ENCODE data around the gene EPHB4.

The EPHB4 gene

DNA sequence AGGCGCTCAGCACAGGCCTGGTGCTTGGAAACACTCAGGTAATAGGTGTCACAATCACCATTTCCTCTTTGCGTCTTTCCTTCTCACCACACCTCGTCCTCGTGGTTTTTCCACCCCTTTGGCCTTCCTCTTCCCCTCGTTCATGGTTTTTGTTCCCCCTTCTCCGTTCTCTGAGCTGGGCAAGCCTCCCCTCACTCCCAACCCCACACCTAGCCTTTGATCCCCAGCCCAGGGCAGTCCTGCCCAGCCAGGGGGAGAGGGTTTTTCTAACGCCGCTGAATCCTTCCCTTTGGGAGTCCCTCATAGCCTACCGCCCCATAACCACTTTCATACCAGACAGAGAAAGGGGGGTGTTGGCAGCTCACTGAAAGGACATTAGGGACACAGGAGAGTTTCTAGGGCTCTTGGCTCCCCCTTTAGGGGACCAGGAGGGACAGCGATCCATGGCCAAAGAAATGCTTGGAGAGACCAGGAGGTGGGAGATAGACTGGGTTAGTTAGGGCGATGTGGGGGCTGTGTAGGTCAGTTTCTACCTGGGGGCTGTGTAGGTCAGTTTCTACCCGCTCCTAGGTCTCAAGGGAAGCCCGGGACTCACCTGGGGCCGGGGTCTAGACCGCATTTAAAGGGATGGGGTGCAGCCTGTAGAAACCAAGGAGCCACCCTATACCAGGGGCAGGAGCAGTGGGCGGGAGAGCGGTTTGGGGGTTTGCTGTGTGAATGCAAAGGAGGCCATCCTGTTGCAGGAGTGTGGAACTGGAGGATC lies 1.4 kb downstream of the EPHB4 start:
- H3K9me3 ChIP-seq: no peaks in the 10 kb centered on the region
- peak overlapping the region; percentile 70 to 72 for H3K4me3 ChIP-seq (ENCODE audit: low read depth in 1 of 2, low read length in 1 of 2)
- H3K27ac ChIP-seq: peak overlapping the region; percentile 85
- H3K4me1 ChIP-seq (ENCODE audit: control insufficient read depth in 1 of 2, insufficient read depth in 1 of 2, low read depth in 1 of 2, low read length in 1 of 2): peaks cover 33 to 37% of the 10 kb centered on the region in 2 experiments
- peaks cover 26% of the 10 kb centered on the region for H3K36me3 ChIP-seq
- TF ChIP-seq CTCF (IDR thresholded peaks at IDR 0.05): no peak
- H3K27me3 ChIP-seq: peaks cover 46% of the 10 kb centered on the region

GRCh38 chr7:100825215-100825671 lies 2.1 kb downstream of the EPHB4 start:
- H3K27ac ChIP-seq: peak overlapping the region; percentile 85
- TF ChIP-seq CTCF (IDR thresholded peaks at IDR 0.05): no peak

GRCh38 chr7:100824499-100825214 lies 2.7 kb downstream of the EPHB4 start:
- H3K27me3 ChIP-seq: peaks cover 33% of the 10 kb centered on the region

More at GRCh38 chr7:100825215-100825671, 2.1 kb downstream of the EPHB4 start:
- Histone ChIP-seq H3K4me1 (ENCODE audit: control insufficient read depth in 1 of 2, insufficient read depth in 1 of 2, low read depth in 1 of 2, low read length in 1 of 2) (peaks cover 33 to 37% of the 10 kb centered on the region in 2 experiments), H3K4me3 (ENCODE audit: low read depth in 1 of 2, low read length in 1 of 2) (peak overlapping the region; percentile 70 to 72), H3K36me3 (peaks cover 26% of the 10 kb centered on the region), H3K9me3 (no peaks in the 10 kb centered on the region), H3K27me3 (peaks cover 39% of the 10 kb centered on the region)

DNA sequence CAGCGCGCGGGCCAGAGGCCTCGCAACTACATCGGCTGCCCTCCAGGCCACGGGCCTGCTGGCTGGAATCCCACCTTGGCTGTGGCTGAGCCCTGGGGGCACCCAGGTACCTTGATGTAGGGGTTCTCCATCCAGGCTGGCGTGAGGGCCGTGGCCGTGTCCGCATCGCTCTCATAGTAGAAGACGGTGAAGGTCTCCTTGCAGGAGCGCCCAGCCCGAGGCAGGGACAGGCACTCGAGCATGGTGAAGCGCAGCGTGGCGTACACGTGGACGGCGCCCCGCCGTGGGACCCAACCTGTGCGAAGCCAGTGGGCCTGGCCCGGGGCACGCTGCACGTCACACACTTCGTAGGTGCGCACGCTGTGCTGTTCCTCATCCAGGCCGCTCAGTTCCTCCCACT lies 3.8 kb downstream of the EPHB4 start:
- TF ChIP-seq CTCF (IDR thresholded peaks at IDR 0.05): no peak
- no peak overlapping the region for H3K27ac ChIP-seq
- H3K4me3 ChIP-seq (ENCODE audit: low read depth in 1 of 2, low read length in 1 of 2): no peak overlapping the region
- H3K27me3 ChIP-seq: peaks cover 22% of the 10 kb centered on the region
- peaks cover 35% of the 10 kb centered on the region for H3K36me3 ChIP-seq
- no peaks in the 10 kb centered on the region for H3K9me3 ChIP-seq
- H3K4me1 ChIP-seq (ENCODE audit: control insufficient read depth in 1 of 2, insufficient read depth in 1 of 2, low read depth in 1 of 2, low read length in 1 of 2): peaks cover 33 to 37% of the 10 kb centered on the region in 2 experiments

More at GRCh38 chr7:100824499-100825214, 2.7 kb downstream of the EPHB4 start:
- Histone ChIP-seq H3K36me3 (peaks cover 31% of the 10 kb centered on the region), H3K4me3 (ENCODE audit: low read depth in 1 of 2, low read length in 1 of 2) (peak overlapping the region; percentile 70 to 72), H3K27ac (peak overlapping the region; percentile 85), H3K4me1 (ENCODE audit: control insufficient read depth in 1 of 2, insufficient read depth in 1 of 2, low read depth in 1 of 2, low read length in 1 of 2) (peaks cover 33 to 37% of the 10 kb centered on the region in 2 experiments), H3K9me3 (no peaks in the 10 kb centered on the region)
- TF ChIP-seq CTCF (IDR thresholded peaks at IDR 0.05): no peak

DNA sequence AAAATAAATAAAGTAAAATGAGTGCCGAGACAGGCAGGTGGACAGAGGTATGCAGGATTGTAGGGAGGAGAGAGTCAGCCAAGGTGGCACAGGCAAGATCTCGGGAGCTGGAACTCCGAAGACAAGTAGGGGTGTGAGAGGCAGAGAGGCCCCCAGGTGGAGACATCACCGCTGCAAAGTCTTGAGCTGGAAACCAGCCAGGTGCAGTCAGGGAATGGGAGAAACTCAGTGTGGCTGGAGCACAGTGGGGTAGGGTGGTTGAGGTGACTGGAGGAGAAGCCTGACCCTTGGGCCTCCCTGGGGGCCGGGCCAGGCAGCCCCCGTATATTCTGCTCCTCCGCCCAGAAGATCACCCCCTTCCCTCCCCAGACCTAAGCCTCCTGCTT lies 4.2 kb downstream of the EPHB4 start:
- no peak for TF ChIP-seq CTCF (IDR thresholded peaks at IDR 0.05)
- Histone ChIP-seq H3K4me1 (ENCODE audit: control insufficient read depth in 1 of 2, insufficient read depth in 1 of 2, low read depth in 1 of 2, low read length in 1 of 2) (peaks cover 32 to 36% of the 10 kb centered on the region in 2 experiments), H3K4me3 (ENCODE audit: low read depth in 1 of 2, low read length in 1 of 2) (no peak overlapping the region), H3K27me3 (peaks cover 18% of the 10 kb centered on the region), H3K36me3 (peaks cover 35% of the 10 kb centered on the region), H3K9me3 (no peaks in the 10 kb centered on the region), H3K27ac (no peak overlapping the region)

All from neutrophil (primary cell).